ENCODE data around the gene TAS1R1. TPM values are rescaled to one million over a fixed set of nuclear protein-coding genes. Genes with fewer than 3 reads are reported as not detected.

Gene TAS1R1
- total RNA-seq, 2 experiments from 2014 or later, result not detected

GRCh38 chr1:6614929-6615785, 60.0 kb downstream of the TAS1R1 start:
- no peak overlapping the region for H3K27ac Mint-ChIP-seq
- ATAC-seq, result no peak
- ChIA-PET CTCF (interaction anchor here (1.0 to 1.5 kb wide), 3 partner anchors 8 to 32 kb away, joined by 4 to 7 read pairs (median 4); partner anchors contain the start of gene THAP3), POLR2A (interaction anchor here (1.0 kb wide), 1 partner anchor 124 kb away, joined by 3 read pairs; no protein-coding TSS in a partner anchor)
- H3K9me3 Mint-ChIP-seq (ENCODE audit: insufficient read depth), result no peaks in the 10 kb centered on the region
- peaks cover 15% of the 10 kb centered on the region for H3K4me1 Mint-ChIP-seq (ENCODE audit: low read depth)
- DNase-seq, result no peak
- peak overlapping the region; percentile 75 for H3K4me3 Mint-ChIP-seq
- H3K36me3 Mint-ChIP-seq (ENCODE audit: low read depth), result peaks cover 24% of the 10 kb centered on the region
- no peaks in the 10 kb centered on the region for H3K27me3 Mint-ChIP-seq (ENCODE audit: low read depth)

- ChIA-PET POLR2A (no interaction called here), CTCF (interaction anchor here (1.0 kb wide), 1 partner anchor 28 kb away, joined by 3 read pairs; no protein-coding TSS in a partner anchor)
- ATAC-seq, result no peak
- DNase-seq, result no peak
- Mint-ChIP-seq H3K9me3 (ENCODE audit: insufficient read depth) (no peaks in the 10 kb centered on the region), H3K4me1 (ENCODE audit: low read depth) (peaks cover 6% of the 10 kb centered on the region), H3K36me3 (ENCODE audit: low read depth) (peaks cover 50% of the 10 kb centered on the region), H3K27me3 (ENCODE audit: low read depth) (no peaks in the 10 kb centered on the region), H3K27ac (no peak overlapping the region), H3K4me3 (no peak overlapping the region)
Observed at GRCh38 chr1:6619045-6619444, 63.9 kb downstream of the TAS1R1 start.

DNA sequence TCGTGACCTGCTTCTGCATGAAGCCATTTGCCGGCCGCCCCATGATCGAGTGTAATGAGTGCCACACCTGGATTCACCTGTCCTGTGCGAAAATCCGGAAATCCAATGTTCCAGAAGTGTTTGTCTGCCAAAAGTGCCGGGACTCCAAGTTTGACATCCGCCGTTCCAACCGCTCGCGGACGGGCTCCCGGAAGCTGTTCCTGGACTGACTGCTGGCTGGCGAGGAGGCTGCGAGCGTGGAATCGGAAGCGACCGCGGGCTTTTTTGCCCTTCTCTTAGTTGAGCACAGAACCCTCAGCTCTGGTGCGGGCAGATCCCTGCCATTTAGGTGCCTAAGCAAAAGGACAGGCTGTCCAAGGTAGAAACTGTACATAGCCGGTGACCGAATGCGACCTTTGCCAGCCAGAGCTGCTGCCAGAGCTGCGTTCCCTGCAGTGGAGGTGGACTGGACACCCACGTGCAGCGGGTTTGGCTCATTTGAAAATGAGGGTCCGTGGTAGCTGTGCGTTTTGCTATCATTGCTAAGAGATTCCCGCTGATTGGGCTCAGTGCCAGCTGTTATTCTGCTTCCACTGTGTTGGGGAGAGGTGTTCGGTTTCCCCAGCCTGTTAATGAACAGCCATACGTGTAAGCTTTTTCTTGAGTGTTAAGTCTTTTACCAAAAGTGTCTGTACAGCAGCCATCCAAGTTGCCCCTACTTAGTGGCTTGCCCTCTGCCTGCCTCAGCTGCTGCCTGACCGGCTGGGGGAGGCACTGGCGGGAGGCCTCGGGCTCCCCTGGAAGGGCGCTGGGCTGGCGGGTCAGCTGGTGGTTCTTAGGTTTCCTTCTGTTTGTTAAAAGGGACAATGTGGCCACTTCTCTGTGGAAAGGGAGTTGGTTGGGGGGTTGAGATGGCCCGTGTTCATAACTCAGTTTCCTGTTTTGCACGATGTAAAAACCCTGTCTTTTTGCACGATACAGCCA, 66.6 kb downstream of the TAS1R1 start:
- peaks cover 15% of the 10 kb centered on the region for H3K4me1 Mint-ChIP-seq (ENCODE audit: low read depth)
- ChIA-PET CTCF (interaction anchor here (1.2 kb wide), 1 partner anchor 67 kb away, joined by 3 read pairs; the partner anchor contains the start of gene NOL9), POLR2A (interaction anchor here (1.0 to 1.5 kb wide), 2 partner anchors 19 to 22 kb away, joined by 3 to 4 read pairs; partner anchors contain the start of gene KLHL21)
- no peak overlapping the region for H3K4me3 Mint-ChIP-seq
- DNase-seq (no peak), ATAC-seq (no peak)
- H3K36me3 Mint-ChIP-seq (ENCODE audit: low read depth), result peaks cover 51% of the 10 kb centered on the region
- H3K27ac Mint-ChIP-seq, result no peak overlapping the region
- no peaks in the 10 kb centered on the region for H3K27me3 Mint-ChIP-seq (ENCODE audit: low read depth)
- H3K9me3 Mint-ChIP-seq (ENCODE audit: insufficient read depth), result no peaks in the 10 kb centered on the region

- ChIA-PET POLR2A (interaction anchor here (1.5 kb wide), 1 partner anchor 19 kb away, joined by 4 read pairs; the partner anchor contains the start of gene KLHL21), CTCF (interaction anchor here (1.0 to 1.5 kb wide), 2 partner anchors 70 to 79 kb away, joined by 3 to 4 read pairs; partner anchors contain the start of gene DNAJC11)
- Mint-ChIP-seq H3K9me3 (ENCODE audit: insufficient read depth) (no peaks in the 10 kb centered on the region), H3K4me3 (no peak overlapping the region), H3K27ac (no peak overlapping the region), H3K36me3 (ENCODE audit: low read depth) (peaks cover 50% of the 10 kb centered on the region), H3K4me1 (ENCODE audit: low read depth) (peaks cover 24% of the 10 kb centered on the region), H3K27me3 (ENCODE audit: low read depth) (no peaks in the 10 kb centered on the region)
- no peak for ATAC-seq
- DNase-seq, result no peak
Observed at GRCh38 chr1:6622396-6623152, 67.5 kb downstream of the TAS1R1 start.

DNA sequence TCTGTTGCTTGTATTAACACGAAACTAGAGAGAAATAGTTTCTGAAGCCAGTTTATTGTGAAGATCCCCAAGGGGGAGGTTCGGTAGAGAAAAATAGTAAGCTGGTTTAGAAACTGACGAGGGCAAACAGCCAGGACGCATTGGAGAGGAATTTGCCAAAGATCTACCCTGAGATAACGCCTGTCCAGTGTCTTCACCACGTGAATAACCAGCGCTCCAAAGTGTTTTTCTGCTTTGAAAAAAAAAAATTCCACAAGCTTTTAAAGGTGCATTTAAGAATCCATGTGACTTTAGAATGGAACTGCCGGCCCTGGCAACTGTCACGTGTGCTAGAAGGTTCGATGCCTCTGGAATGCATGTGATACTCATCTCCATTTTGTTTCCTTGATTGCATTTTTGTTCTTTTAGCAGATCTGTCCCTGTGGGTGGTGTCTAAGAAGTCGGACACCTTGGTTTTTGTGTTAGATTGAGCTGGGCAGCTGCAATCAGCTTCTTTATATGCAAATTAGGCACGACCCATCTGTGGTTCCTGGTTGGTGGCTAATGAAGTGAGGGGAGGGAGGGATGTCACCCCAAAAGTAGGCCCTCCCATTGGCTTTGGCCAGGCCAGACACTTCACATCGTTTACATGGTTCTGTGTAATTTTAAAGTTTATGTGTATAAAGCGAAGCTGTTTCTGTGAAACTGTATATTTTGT, 68.3 kb downstream of the TAS1R1 start:
- Mint-ChIP-seq H3K4me1 (ENCODE audit: low read depth) (peaks cover 29% of the 10 kb centered on the region), H3K4me3 (no peak overlapping the region), H3K27me3 (ENCODE audit: low read depth) (no peaks in the 10 kb centered on the region), H3K27ac (no peak overlapping the region), H3K36me3 (ENCODE audit: low read depth) (peaks cover 52% of the 10 kb centered on the region), H3K9me3 (ENCODE audit: insufficient read depth) (no peaks in the 10 kb centered on the region)
- ATAC-seq (no peak), DNase-seq (no peak)
- CTCF ChIA-PET, result interaction anchor here (0.9 to 1.5 kb wide), 5 partner anchors 8 to 78 kb away, joined by 3 to 7 read pairs (median 4); partner anchors contain the start of genes DNAJC11 and KLHL21
- POLR2A ChIA-PET, result interaction anchor here (1.3 to 1.4 kb wide), 2 partner anchors 20 to 97 kb away, joined by 3 read pairs; no protein-coding TSS in a partner anchor

GRCh38 chr1:6624710-6625583, 69.8 kb downstream of the TAS1R1 start, which contains the start of gene THAP3:
THAP3 (plus strand) TSS chr1:6624868; CDS start chr1:6625219, 351 bp downstream.
- CTCF ChIA-PET, result interaction anchor here (1.5 kb wide), 2 partner anchors 9 to 21 kb away, joined by 4 to 7 read pairs; no protein-coding TSS in a partner anchor
- Mint-ChIP-seq H3K9me3 (ENCODE audit: insufficient read depth) (no peaks in the 10 kb centered on the region), H3K27ac (peak within 1 kb of the TSS; percentile 84), H3K27me3 (ENCODE audit: low read depth) (no peaks in the 10 kb centered on the region), H3K36me3 (ENCODE audit: low read depth) (peaks cover 47% of the 10 kb centered on the region), H3K4me3 (peak within 1 kb of the TSS; percentile 86), H3K4me1 (ENCODE audit: low read depth) (peaks cover 31% of the 10 kb centered on the region)
- DNase-seq (peak; percentile 91), ATAC-seq (peak; percentile 98)
- POLR2A ChIA-PET, result interaction anchor here (0.6 to 1.4 kb wide), 3 partner anchors 21 to 1337 kb away, joined by 3 read pairs; partner anchors contain the start of gene PARK7

DNA sequence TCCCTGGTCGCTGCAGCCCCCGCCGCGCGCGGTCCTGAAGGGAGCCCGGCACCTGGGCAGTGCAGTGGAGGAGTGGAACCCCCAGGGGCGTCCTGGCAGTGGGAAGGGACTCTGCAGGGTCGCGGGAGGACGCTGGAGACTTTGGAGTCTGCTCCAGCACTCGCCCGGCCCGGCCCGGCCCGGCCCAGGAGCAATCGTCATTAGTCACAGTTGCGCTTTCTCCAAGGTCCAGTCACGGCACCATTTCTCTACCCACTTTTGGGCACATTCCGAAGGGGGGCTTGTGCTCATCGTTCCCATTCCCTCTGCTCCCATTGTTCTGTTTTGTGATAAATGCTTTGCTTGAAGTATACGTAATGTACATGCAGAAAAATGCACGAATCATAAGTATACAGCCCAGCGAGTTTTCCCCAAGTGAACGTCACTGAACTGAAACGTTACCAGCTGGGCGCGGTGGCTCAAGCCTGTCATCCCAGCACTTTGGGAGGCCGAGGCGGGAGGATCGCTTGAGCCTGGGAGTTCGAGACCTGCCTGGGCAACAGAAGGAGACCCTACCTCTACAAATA, 70.6 kb downstream of the TAS1R1 start:
- POLR2A ChIA-PET, result no interaction called here
- CTCF ChIA-PET, result interaction anchor here (0.9 kb wide), 1 partner anchor 12 kb away, joined by 3 read pairs; no protein-coding TSS in a partner anchor
- Mint-ChIP-seq H3K27me3 (ENCODE audit: low read depth) (no peaks in the 10 kb centered on the region), H3K27ac (peak overlapping the region; percentile 84), H3K36me3 (ENCODE audit: low read depth) (peaks cover 46% of the 10 kb centered on the region), H3K9me3 (ENCODE audit: insufficient read depth) (no peaks in the 10 kb centered on the region), H3K4me1 (ENCODE audit: low read depth) (peaks cover 31% of the 10 kb centered on the region), H3K4me3 (peak overlapping the region; percentile 86)
- no peak for DNase-seq
- ATAC-seq, result no peak

GRCh38 chr1:6627031-6627430, 71.9 kb downstream of the TAS1R1 start:
- Mint-ChIP-seq H3K4me1 (ENCODE audit: low read depth) (peaks cover 31% of the 10 kb centered on the region), H3K27ac (no peak overlapping the region), H3K9me3 (ENCODE audit: insufficient read depth) (no peaks in the 10 kb centered on the region), H3K27me3 (ENCODE audit: low read depth) (no peaks in the 10 kb centered on the region), H3K4me3 (no peak overlapping the region), H3K36me3 (ENCODE audit: low read depth) (peaks cover 42% of the 10 kb centered on the region)
- ChIA-PET POLR2A (no interaction called here), CTCF (interaction anchor here (1.9 kb wide), 1 partner anchor 20 kb away, joined by 5 read pairs; no protein-coding TSS in a partner anchor)
- no peak for DNase-seq
- ATAC-seq, result no peak

- POLR2A ChIA-PET, result no interaction called here
- no peaks in the 10 kb centered on the region for H3K9me3 Mint-ChIP-seq (ENCODE audit: insufficient read depth)
- H3K4me3 Mint-ChIP-seq, result no peak overlapping the region
- no peaks in the 10 kb centered on the region for H3K27me3 Mint-ChIP-seq (ENCODE audit: low read depth)
- no peak for ATAC-seq
- H3K4me1 Mint-ChIP-seq (ENCODE audit: low read depth), result peaks cover 31% of the 10 kb centered on the region
- no peak for DNase-seq
- peaks cover 40% of the 10 kb centered on the region for H3K36me3 Mint-ChIP-seq (ENCODE audit: low read depth)
- H3K27ac Mint-ChIP-seq, result peak overlapping the region; percentile 37
- CTCF ChIA-PET, result interaction anchor here (0.6 to 1.9 kb wide), 3 partner anchors 9 to 74 kb away, joined by 3 to 5 read pairs (median 3); partner anchors contain the start of gene NOL9
Observed at GRCh38 chr1:6627841-6628545, 72.9 kb downstream of the TAS1R1 start.
